Measurements from ENCODE around the gene PDCD1.

Gene PDCD1

GRCh38 chr2:241894681-241895426 is 36.2 kb upstream of the PDCD1 start:
- no peak overlapping the region for H3K4me3 ChIP-seq (ENCODE audit: control insufficient read depth, low read depth, low read length)
- DNase-seq (ENCODE audit: low read depth): no peak
- TF ChIP-seq CTCF (IDR thresholded peaks at IDR 0.05; ENCODE audit: control insufficient read depth, insufficient read depth, low read depth, low read length, missing control alignments): no peak

GRCh38 chr2:241894056-241894641 is 35.5 kb upstream of the PDCD1 start:
- no peak for TF ChIP-seq CTCF (IDR thresholded peaks at IDR 0.05; ENCODE audit: control insufficient read depth, insufficient read depth, low read depth, low read length, missing control alignments)
- DNase-seq (ENCODE audit: low read depth): no peak
- H3K4me3 ChIP-seq (ENCODE audit: control insufficient read depth, low read depth, low read length): no peak overlapping the region

- no peak for TF ChIP-seq CTCF (IDR thresholded peaks at IDR 0.05; ENCODE audit: control insufficient read depth, insufficient read depth, low read depth, low read length, missing control alignments)
- no peak for DNase-seq (ENCODE audit: low read depth)
Measured at GRCh38 chr2:241893265-241893664, 34.6 kb upstream of the PDCD1 start.

GRCh38 chr2:241892299-241893137 is 33.8 kb upstream of the PDCD1 start:
- no peak for TF ChIP-seq CTCF (IDR thresholded peaks at IDR 0.05; ENCODE audit: control insufficient read depth, insufficient read depth, low read depth, low read length, missing control alignments)
- DNase-seq (ENCODE audit: low read depth): no peak
- no peak overlapping the region for H3K4me3 ChIP-seq (ENCODE audit: control insufficient read depth, low read depth, low read length)

More at GRCh38 chr2:241893265-241893664, 34.6 kb upstream of the PDCD1 start:
- no peak overlapping the region for H3K4me3 ChIP-seq (ENCODE audit: control insufficient read depth, low read depth, low read length)

- DNase-seq (ENCODE audit: low read depth): no peak
- TF ChIP-seq CTCF (IDR thresholded peaks at IDR 0.05; ENCODE audit: control insufficient read depth, insufficient read depth, low read depth, low read length, missing control alignments): no peak
- no peak overlapping the region for H3K4me3 ChIP-seq (ENCODE audit: control insufficient read depth, low read depth, low read length)
Measured at GRCh38 chr2:241891988-241892298, 33.2 kb upstream of the PDCD1 start.

GRCh38 chr2:241891315-241891987 is 32.8 kb upstream of the PDCD1 start:
- no peak for DNase-seq (ENCODE audit: low read depth)
- TF ChIP-seq CTCF (IDR thresholded peaks at IDR 0.05; ENCODE audit: control insufficient read depth, insufficient read depth, low read depth, low read length, missing control alignments): no peak
- H3K4me3 ChIP-seq (ENCODE audit: control insufficient read depth, low read depth, low read length): no peak overlapping the region

All from AG09309 (cell line).